ENCODE results near the gene SECISBP2.

The SECISBP2 gene

GRCh38 chr9:89382026-89382986 is 64.0 kb downstream of the SECISBP2 start:
- DNase-seq, result no peak

GRCh38 chr9:89383030-89383720 is 64.9 kb downstream of the SECISBP2 start:
- DNase-seq, result no peak

GRCh38 chr9:89383721-89384300 is 65.5 kb downstream of the SECISBP2 start:
- DNase-seq, result no peak

GRCh38 chr9:89384783-89385182 is 66.5 kb downstream of the SECISBP2 start:
- DNase-seq, result no peak

GRCh38 chr9:89386206-89386605 is 67.9 kb downstream of the SECISBP2 start:
- no peak for DNase-seq

- no peak for DNase-seq
Measured at GRCh38 chr9:89386797-89387196, 68.5 kb downstream of the SECISBP2 start.

- DNase-seq, result no peak
Measured at GRCh38 chr9:89387197-89387849, 69.0 kb downstream of the SECISBP2 start.

GRCh38 chr9:89388084-89388867 is 70.0 kb downstream of the SECISBP2 start:
- DNase-seq, result peak; percentile 86 to 98 (median 94)

GRCh38 chr9:89388868-89389177 is 70.5 kb downstream of the SECISBP2 start:
- no peak for DNase-seq

- no peak for DNase-seq
Measured at GRCh38 chr9:89390068-89390555, 71.8 kb downstream of the SECISBP2 start.

- DNase-seq, result no peak
Measured at GRCh38 chr9:89390578-89391116, 72.3 kb downstream of the SECISBP2 start.

- no peak for DNase-seq
Measured at GRCh38 chr9:89391585-89391984, 73.3 kb downstream of the SECISBP2 start.

GRCh38 chr9:89394412-89394811 is 76.1 kb downstream of the SECISBP2 start:
- no peak for DNase-seq

- DNase-seq, result no peak
Measured at GRCh38 chr9:89395931-89396710, 77.8 kb downstream of the SECISBP2 start.

- DNase-seq, result no peak
Measured at GRCh38 chr9:89397471-89397870, 79.2 kb downstream of the SECISBP2 start.

GRCh38 chr9:89398621-89399020 is 80.3 kb downstream of the SECISBP2 start:
- DNase-seq, result peak in 3 of 4 experiments; percentile 41 to 63 (median 62)

GRCh38 chr9:89400403-89401116 is 82.3 kb downstream of the SECISBP2 start:
- peak; percentile 74 to 91 (median 84) for DNase-seq

GRCh38 chr9:89402695-89403427 is 84.6 kb downstream of the SECISBP2 start:
- DNase-seq, result no peak

GRCh38 chr9:89404074-89404473 is 85.8 kb downstream of the SECISBP2 start:
- no peak for DNase-seq

All from suppressor macrophage (primary cell).